ENCODE results near the gene CREBBP.

DNA sequence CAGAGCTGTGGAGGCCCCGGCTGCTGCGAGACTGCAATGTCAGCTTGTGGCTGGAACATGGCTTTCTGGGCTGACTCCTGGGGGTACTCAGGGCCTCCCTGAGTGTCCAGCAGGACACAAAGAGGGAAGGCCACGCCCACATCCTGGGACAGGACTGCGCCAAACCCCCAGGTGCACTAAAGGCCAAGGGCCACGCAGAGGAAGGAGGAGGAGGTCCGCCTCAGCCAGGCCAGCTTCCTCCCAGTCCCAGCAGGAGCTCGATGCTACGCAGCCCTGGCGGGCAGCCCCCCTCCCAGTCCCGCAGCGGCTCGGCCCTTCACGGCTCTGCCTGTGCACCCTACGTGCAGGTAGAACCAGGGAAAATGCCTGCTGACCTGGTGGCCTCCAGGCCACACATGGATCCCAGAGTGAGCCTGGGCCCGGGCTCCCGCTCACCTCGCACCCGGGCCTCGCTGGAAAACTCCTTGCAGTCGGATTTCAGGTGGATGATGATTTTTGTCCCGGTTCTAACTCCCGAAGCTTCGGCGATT, 204.8 kb downstream of the CREBBP start:
- TF ChIP-seq, protein P1, sequence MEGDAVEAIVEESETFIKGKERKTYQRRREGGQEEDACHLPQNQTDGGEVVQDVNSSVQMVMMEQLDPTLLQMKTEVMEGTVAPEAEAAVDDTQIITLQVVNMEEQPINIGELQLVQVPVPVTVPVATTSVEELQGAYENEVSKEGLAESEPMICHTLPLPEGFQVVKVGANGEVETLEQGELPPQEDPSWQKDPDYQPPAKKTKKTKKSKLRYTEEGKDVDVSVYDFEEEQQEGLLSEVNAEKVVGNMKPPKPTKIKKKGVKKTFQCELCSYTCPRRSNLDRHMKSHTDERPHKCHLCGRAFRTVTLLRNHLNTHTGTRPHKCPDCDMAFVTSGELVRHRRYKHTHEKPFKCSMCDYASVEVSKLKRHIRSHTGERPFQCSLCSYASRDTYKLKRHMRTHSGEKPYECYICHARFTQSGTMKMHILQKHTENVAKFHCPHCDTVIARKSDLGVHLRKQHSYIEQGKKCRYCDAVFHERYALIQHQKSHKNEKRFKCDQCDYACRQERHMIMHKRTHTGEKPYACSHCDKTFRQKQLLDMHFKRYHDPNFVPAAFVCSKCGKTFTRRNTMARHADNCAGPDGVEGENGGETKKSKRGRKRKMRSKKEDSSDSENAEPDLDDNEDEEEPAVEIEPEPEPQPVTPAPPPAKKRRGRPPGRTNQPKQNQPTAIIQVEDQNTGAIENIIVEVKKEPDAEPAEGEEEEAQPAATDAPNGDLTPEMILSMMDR (IDR thresholded peaks at IDR 0.05 in 8 of 11, conservative IDR thresholded peaks at IDR 0.05 in 3 of 11), result no peak
- no peak for TF ChIP-seq POLR2A (IDR thresholded peaks at IDR 0.05)
